HAP-1 (cell line): Measurements from ENCODE around the gene ANKRD37.

Source experiments
- DNase-seq, 2 experiments: peaks; one replicate each; pipeline ENCODE4 v3.0.0-alpha.2; 2016 to 2020; ENCODE audit warnings: low spot score in 2 of 2
- H3K27me3 ChIP-seq: fragments of 250-450 bp; sonication (Bioruptor Pico); 2 replicates; pipeline ENCODE4 v1.5.1; 2020; ENCODE audit warnings: low read depth, mild to moderate bottlenecking, moderate library complexity
- H3K36me3 ChIP-seq: fragments of 250-450 bp; sonication (Bioruptor Pico); replicated peaks from 2 replicates; pipeline ENCODE4 v1.5.1; 2020; ENCODE audit warnings: mild to moderate bottlenecking
- H3K4me1 ChIP-seq: fragments of 250-450 bp; sonication (Bioruptor Pico); 2 replicates; pipeline ENCODE4 v1.5.1; 2020; ENCODE audit warnings: mild to moderate bottlenecking
- H3K4me3 ChIP-seq: fragments of 250-450 bp; sonication (Bioruptor Pico); 2 replicates; pipeline ENCODE4 v1.5.1; 2020; ENCODE audit warnings: mild to moderate bottlenecking, moderate library complexity
- H3K9me3 ChIP-seq: fragments of 250-450 bp; sonication (Bioruptor Pico); 2 replicates; pipeline ENCODE4 v1.5.1; 2020; ENCODE audit warnings: mild to moderate bottlenecking, moderate library complexity
- in situ Hi-C: fragments of 300-500 bp; cut with MboI; formaldehyde crosslinking; loops from 3 replicates; pipeline ENCODE4 v1.14.3; 2020; ENCODE audit warnings: low sequenced_read_pairs, inconsistent platforms, mixed read lengths

Gene ANKRD37

GRCh38 chr4:185384930-185385331 is 11.7 kb upstream of the ANKRD37 start:
- Histone ChIP-seq H3K9me3 (peaks cover 3% of the 10 kb centered on the region; the same call in 1 of the 2 replicates), H3K27me3 (no peaks in the 10 kb centered on the region), H3K4me3 (no peak overlapping the region), H3K36me3 (no peaks in the 10 kb centered on the region), H3K4me1 (peaks cover 22% of the 10 kb centered on the region)
- DNase-seq: peak in 1 of 2 experiments; percentile 15
- in situ Hi-C loops: no loop called here

DNA sequence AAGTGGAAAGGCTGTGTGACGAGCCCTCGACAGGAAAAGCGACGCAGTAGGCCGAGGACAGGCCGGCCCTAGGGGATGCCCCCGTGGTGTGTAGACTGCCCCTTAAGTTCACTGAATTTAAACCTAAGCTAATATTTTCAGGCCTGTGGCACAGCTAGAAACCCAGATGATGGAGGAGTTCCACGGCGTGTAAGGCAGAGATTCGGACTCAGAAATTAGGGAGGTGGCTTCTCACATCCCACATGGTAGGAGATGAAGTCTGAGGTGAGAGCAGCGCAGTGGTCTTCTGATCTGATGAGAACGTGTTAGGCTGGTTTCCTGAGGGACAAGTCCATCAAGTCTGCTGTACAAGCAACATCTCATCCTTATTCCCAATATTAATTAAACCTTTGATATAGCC is 8.7 kb upstream of the ANKRD37 start:
- Histone ChIP-seq H3K27me3 (no peaks in the 10 kb centered on the region), H3K4me1 (peaks cover 12% of the 10 kb centered on the region), H3K36me3 (no peaks in the 10 kb centered on the region), H3K9me3 (no peaks in the 10 kb centered on the region; the same call in 1 of the 2 replicates), H3K4me3 (no peak overlapping the region)
- no peak for DNase-seq
- in situ Hi-C loops: no loop called here

DNA sequence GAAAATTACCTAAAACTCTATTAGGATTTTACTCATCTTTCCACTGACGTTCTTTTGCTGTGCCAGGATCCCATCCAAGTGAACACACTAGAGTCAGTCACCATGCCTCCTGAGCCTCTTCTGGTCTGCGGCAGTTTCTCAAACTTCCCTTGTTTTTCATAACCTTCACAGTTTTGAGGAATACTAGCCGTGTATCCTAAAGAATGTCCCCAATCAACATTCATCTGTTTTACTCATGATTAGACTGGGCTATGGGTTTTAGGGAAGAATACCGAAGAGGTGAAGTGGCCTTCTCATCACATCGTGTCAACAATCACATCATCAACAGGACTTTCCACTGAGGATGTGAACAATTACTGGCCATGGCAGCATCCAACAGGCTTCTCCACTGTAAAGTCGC is 5.7 kb upstream of the ANKRD37 start:
- in situ Hi-C loops: loop anchor here (10.0 kb wide), 1 partner anchor 186 kb away; the partner anchor contains the start of genes CFAP97 and SNX25
- Histone ChIP-seq H3K4me3 (no peak overlapping the region), H3K4me1 (peaks cover 16% of the 10 kb centered on the region), H3K9me3 (no peaks in the 10 kb centered on the region; the same call in 1 of the 2 replicates), H3K27me3 (no peaks in the 10 kb centered on the region), H3K36me3 (no peaks in the 10 kb centered on the region)
- DNase-seq: no peak

GRCh38 chr4:185392156-185392555 is 4.5 kb upstream of the ANKRD37 start:
- in situ Hi-C loops: loop anchor here (10.0 kb wide), 1 partner anchor 187 kb away; the partner anchor contains the start of genes CFAP97 and SNX25
- no peaks in the 10 kb centered on the region for H3K36me3 ChIP-seq
- H3K4me3 ChIP-seq: no peak overlapping the region
- DNase-seq: no peak
- H3K27me3 ChIP-seq: no peaks in the 10 kb centered on the region
- no peaks in the 10 kb centered on the region; the same call in 1 of the 2 replicates for H3K9me3 ChIP-seq
- H3K4me1 ChIP-seq: peaks cover 17% of the 10 kb centered on the region

GRCh38 chr4:185394568-185395237 is 1.9 kb upstream of the ANKRD37 start:
- in situ Hi-C loops: loop anchor here (10.0 kb wide), 1 partner anchor 190 kb away; the partner anchor contains the start of genes CFAP97 and SNX25
- Histone ChIP-seq H3K4me1 (peaks cover 20% of the 10 kb centered on the region), H3K27me3 (no peaks in the 10 kb centered on the region), H3K4me3 (peak overlapping the region; percentile 55), H3K36me3 (peaks cover 7% of the 10 kb centered on the region; the same call in 1 of the 2 replicates), H3K9me3 (no peaks in the 10 kb centered on the region; the same call in 1 of the 2 replicates)
- no peak for DNase-seq

DNA sequence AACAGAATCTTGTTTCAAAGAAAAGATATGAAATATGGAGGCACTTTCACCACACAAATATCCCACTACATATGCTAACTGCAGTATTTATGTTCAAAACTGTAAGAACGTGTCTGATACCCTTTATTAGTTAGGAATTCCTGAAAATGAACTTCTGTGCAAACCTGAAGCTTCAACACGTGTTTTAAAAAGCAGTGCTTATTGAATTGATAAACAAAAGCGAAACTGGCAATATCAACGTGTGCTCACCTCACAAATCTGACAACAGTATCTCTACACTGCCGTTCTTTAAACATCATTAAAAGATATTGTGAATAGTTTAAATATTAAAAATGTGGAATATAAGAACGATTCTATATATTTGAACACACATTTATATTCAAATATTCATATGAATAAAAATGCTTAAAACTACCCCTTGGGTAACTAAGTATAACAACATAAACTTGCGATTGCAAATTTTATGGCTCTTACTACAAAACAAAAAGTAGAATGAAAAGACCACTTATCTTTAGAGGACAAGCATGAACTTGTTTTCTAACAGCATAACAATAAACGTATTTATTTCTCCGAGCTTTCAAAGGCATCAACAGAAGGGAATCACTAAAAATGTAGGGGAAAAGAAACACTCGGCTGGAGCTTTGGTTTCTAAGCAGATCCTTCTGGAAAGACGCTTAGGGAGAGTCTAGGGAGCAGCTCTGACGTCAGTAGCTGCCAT is 1.2 kb upstream of the ANKRD37 start, which contains the start of gene LRP2BP:
LRP2BP (minus strand) TSS at position 687 of the 718 bp plus-strand sequence. CDS start 17,738 bp downstream, outside the sequence.
- peaks cover 20% of the 10 kb centered on the region for H3K4me1 ChIP-seq
- peak within 1 kb of the TSS; percentile 55 for H3K4me3 ChIP-seq
- in situ Hi-C loops: loop anchor here (10.0 kb wide), 1 partner anchor 191 kb away; the partner anchor contains the start of genes CFAP97 and SNX25
- peak in 1 of 2 experiments; percentile 76 for DNase-seq
- no peaks in the 10 kb centered on the region for H3K27me3 ChIP-seq
- peaks cover 7% of the 10 kb centered on the region; the same call in 1 of the 2 replicates for H3K36me3 ChIP-seq
- H3K9me3 ChIP-seq: no peaks in the 10 kb centered on the region

DNA sequence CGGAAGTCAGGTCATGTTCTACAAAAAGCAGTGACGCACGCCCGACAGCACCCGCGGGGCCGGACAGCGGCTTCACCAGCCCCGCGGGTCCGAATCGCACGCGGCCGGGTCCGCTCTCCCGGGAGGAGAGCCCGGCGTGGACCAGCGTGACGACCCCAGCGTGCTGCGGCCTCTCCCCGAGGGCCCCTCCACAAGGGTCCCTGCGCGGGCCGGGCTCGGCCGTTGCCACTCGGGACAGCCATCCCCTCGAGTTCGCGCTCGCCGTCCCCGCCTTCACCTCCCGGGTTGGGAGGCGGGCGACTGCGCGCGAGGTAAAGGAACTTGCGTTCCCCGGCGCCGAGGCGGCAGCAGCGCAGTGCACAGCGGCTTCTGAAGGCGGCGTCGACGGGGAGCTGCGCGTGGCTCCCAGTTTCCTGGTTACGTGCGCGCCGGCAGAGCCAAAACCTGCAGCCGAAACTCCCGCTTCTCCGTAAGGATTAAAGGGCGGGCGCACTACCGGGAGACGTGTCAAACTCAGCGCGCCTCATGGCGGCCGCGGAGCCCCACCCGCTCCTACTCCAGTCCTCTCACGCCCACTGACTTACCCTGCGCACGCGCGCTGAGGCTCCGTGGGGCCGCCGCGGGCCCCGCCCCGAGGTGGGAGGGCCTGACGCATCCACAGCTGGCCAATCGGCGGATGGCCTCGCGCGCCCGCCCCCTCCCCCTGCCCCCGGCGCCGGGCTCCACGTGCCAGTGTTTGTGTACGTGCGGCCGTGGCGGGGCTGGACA is 501 bp upstream of the ANKRD37 start:
- DNase-seq: peak; percentile 94 to 96
- peak overlapping the region; percentile 55 for H3K4me3 ChIP-seq
- in situ Hi-C loops: loop anchor here (10.0 kb wide), 1 partner anchor 191 kb away; the partner anchor contains the start of genes CFAP97 and SNX25
- H3K27me3 ChIP-seq: no peaks in the 10 kb centered on the region
- peaks cover 20% of the 10 kb centered on the region for H3K4me1 ChIP-seq
- peaks cover 11% of the 10 kb centered on the region; the same call in 1 of the 2 replicates for H3K36me3 ChIP-seq
- no peaks in the 10 kb centered on the region for H3K9me3 ChIP-seq

- in situ Hi-C loops: loop anchor here (10.0 kb wide), 1 partner anchor 194 kb away; the partner anchor contains the start of genes CFAP97 and SNX25
- peaks cover 15% of the 10 kb centered on the region for H3K36me3 ChIP-seq
- H3K4me3 ChIP-seq: no peak overlapping the region
- no peaks in the 10 kb centered on the region for H3K27me3 ChIP-seq
- no peaks in the 10 kb centered on the region for H3K9me3 ChIP-seq
- H3K4me1 ChIP-seq: peaks cover 20% of the 10 kb centered on the region
- no peak for DNase-seq
These were observed 2.0 kb downstream of the ANKRD37 start for GRCh38 chr4:185398618-185399017.

- Histone ChIP-seq H3K27me3 (no peaks in the 10 kb centered on the region), H3K4me3 (no peak overlapping the region), H3K4me1 (peaks cover 17% of the 10 kb centered on the region), H3K9me3 (no peaks in the 10 kb centered on the region), H3K36me3 (peaks cover 15% of the 10 kb centered on the region)
- in situ Hi-C loops: loop anchor here (10.0 kb wide), 1 partner anchor 195 kb away; the partner anchor contains the start of genes CFAP97 and SNX25
- no peak for DNase-seq
These were observed 2.8 kb downstream of the ANKRD37 start for GRCh38 chr4:185399466-185399865.

- DNase-seq: no peak
- H3K4me1 ChIP-seq: no peaks in the 10 kb centered on the region
- H3K36me3 ChIP-seq: peaks cover 20% of the 10 kb centered on the region
- no peak overlapping the region for H3K4me3 ChIP-seq
- in situ Hi-C loops: no loop called here
- H3K9me3 ChIP-seq: no peaks in the 10 kb centered on the region
- no peaks in the 10 kb centered on the region for H3K27me3 ChIP-seq
These were observed 7.4 kb downstream of the ANKRD37 start for GRCh38 chr4:185404031-185404430.

- Histone ChIP-seq H3K27me3 (no peaks in the 10 kb centered on the region), H3K9me3 (no peaks in the 10 kb centered on the region), H3K36me3 (peaks cover 16% of the 10 kb centered on the region), H3K4me1 (no peaks in the 10 kb centered on the region), H3K4me3 (no peak overlapping the region)
- DNase-seq: no peak
- in situ Hi-C loops: no loop called here
These were observed 8.8 kb downstream of the ANKRD37 start for GRCh38 chr4:185405296-185405999.

- H3K9me3 ChIP-seq: no peaks in the 10 kb centered on the region
- H3K27me3 ChIP-seq: no peaks in the 10 kb centered on the region
- H3K36me3 ChIP-seq: peaks cover 15% of the 10 kb centered on the region
- DNase-seq: no peak
- no peak overlapping the region for H3K4me3 ChIP-seq
- in situ Hi-C loops: no loop called here
- no peaks in the 10 kb centered on the region for H3K4me1 ChIP-seq
These were observed 11.8 kb downstream of the ANKRD37 start for GRCh38 chr4:185408432-185408831.
